HEK293 (cell line): ENCODE data around the gene RHBG.

Source experiments
- CTCF ChIA-PET: fragments of 350-600 bp; formaldehyde crosslinking; extraction: SDS; loops from one replicate; lab custom pipeline; 2021; ENCODE audit warnings: antibody characterized with exemption; lab: Yijun Ruan, JAX
- POLR2A ChIA-PET: fragments of 300-600 bp; formaldehyde crosslinking; extraction: SDS; loops from one replicate; lab custom pipeline; 2020; ENCODE audit warnings: antibody characterized with exemption, inconsistent platforms; lab: Yijun Ruan, JAX
- H3K27ac ChIP-seq: fragments of 200-500 bp; sonication (Bioruptor generic); 2 replicates; pipeline ENCODE4 v1.5.1; 2014; ENCODE audit warnings: low read depth, low read length, control low read depth, inconsistent platforms; ENCODE audit errors: extremely low read depth
- H3K36me3 ChIP-seq, 2 experiments: fragments of 200-500 bp in 1 of 2; sonication (Bioruptor generic) in 1 of 2; 1 replicate in 1 of 2; 2 replicates in 1 of 2; pipeline ENCODE4 v1.5.1; 2014 to 2017; ENCODE audit warnings: inconsistent platforms in 2 of 2, low read length in 2 of 2; ENCODE audit not compliant: control insufficient read depth in 2 of 2, insufficient read depth in 1 of 2
- H3K4me1 ChIP-seq: fragments of 200-500 bp; sonication (Bioruptor generic); 2 replicates; pipeline ENCODE4 v1.5.1; 2014; ENCODE audit warnings: mild to moderate bottlenecking, low read length, inconsistent platforms; ENCODE audit not compliant: control insufficient read depth, insufficient read depth
- H3K4me3 ChIP-seq: 2 replicates; pipeline ENCODE4 v1.5.1; 2011; ENCODE audit warnings: low read depth, mild to moderate bottlenecking, control low read depth, low read length, moderate library complexity
- H3K9me3 ChIP-seq: fragments of 200-500 bp; sonication (Bioruptor generic); 2 replicates; pipeline ENCODE4 v1.5.1; 2014; ENCODE audit warnings: low read depth, low read length, inconsistent platforms; ENCODE audit not compliant: control insufficient read depth, insufficient read depth
- PRDM10 ChIP-seq: fragments of 450-650 bp; formaldehyde crosslinking; IDR thresholded peaks from 2 replicates; pipeline ENCODE4 v1.5.1; 2016; ENCODE audit warnings: missing biosample characterization, missing genetic modification characterization
- SCRT1 ChIP-seq: fragments of 450-650 bp; formaldehyde crosslinking; IDR thresholded peaks from 2 replicates; pipeline ENCODE4 v1.5.1; 2016; ENCODE audit warnings: missing biosample characterization, missing genetic modification characterization, borderline replicate concordance
- ZBTB1 ChIP-seq: fragments of 450-650 bp; formaldehyde crosslinking; IDR thresholded peaks from 2 replicates; pipeline ENCODE4 v1.5.1; 2016; ENCODE audit warnings: missing biosample characterization, missing genetic modification characterization
- ZNF18 ChIP-seq: fragments of 450-650 bp; formaldehyde crosslinking; IDR thresholded peaks from 2 replicates; pipeline ENCODE4 v1.5.1; 2016; ENCODE audit warnings: missing biosample characterization, missing genetic modification characterization
- ZNF280C ChIP-seq: fragments of 450-650 bp; formaldehyde crosslinking; IDR thresholded peaks from 2 replicates; pipeline ENCODE4 v1.5.1; 2016; ENCODE audit warnings: missing biosample characterization, missing genetic modification characterization
- ZNF518A ChIP-seq: fragments of 450-650 bp; formaldehyde crosslinking; conservative IDR thresholded peaks from 2 replicates; pipeline ENCODE4 v1.5.1; 2016; ENCODE audit warnings: low read depth, missing biosample characterization, missing genetic modification characterization
- ZNF654 ChIP-seq: fragments of 450-650 bp; formaldehyde crosslinking; IDR thresholded peaks from 2 replicates; pipeline ENCODE4 v1.5.1; 2016; ENCODE audit warnings: low read depth, missing biosample characterization, missing genetic modification characterization
- ZNF670 ChIP-seq: fragments of 450-650 bp; formaldehyde crosslinking; IDR thresholded peaks from 2 replicates; pipeline ENCODE4 v1.5.1; 2016; ENCODE audit warnings: missing biosample characterization, missing genetic modification characterization, low read depth
- ZNF777 ChIP-seq: fragments of 450-650 bp; formaldehyde crosslinking; IDR thresholded peaks from 2 replicates; pipeline ENCODE4 v1.5.1; 2017; ENCODE audit warnings: missing biosample characterization, missing genetic modification characterization, borderline replicate concordance

Gene RHBG

GRCh38 chr1:156386134-156386901 lies 17.3 kb downstream of the RHBG start (continued):
- TF ChIP-seq ZNF518A (tag by site-specific recombination) (no peak), ZNF670 (tag by site-specific recombination) (no peak), ZNF18 (no peak), ZBTB1 (tag by site-specific recombination) (no peak), ZNF654 (no peak), SCRT1 (no peak), ZNF280C (no peak)
- TF ChIP-seq, all 188 proteins: peak for 0

- Histone ChIP-seq H3K4me3 (no peak overlapping the region), H3K9me3 (no peaks in the 10 kb centered on the region), H3K27ac (no peak overlapping the region), H3K36me3 (no peaks in the 10 kb centered on the region), H3K4me1 (no peaks in the 10 kb centered on the region)
- no peak for TF ChIP-seq ZNF777
- peak; percentile 39; the same call in 1 of the 2 replicates for TF ChIP-seq PRDM10 (tag by site-specific recombination)
- POLR2A ChIA-PET: interaction anchor here (2.4 kb wide), 1 partner anchor 58 kb away, joined by 13 read pairs; no protein-coding TSS in a partner anchor
- CTCF ChIA-PET: interaction anchor here (0.5 to 17.5 kb wide), 17 partner anchors 8 to 1979 kb away, joined by 3 to 439 read pairs (median 10); no protein-coding TSS in a partner anchor
Measured at GRCh38 chr1:156386949-156387869, 18.2 kb downstream of the RHBG start.
